Measurements from ENCODE around the gene DIAPH3.

DIAPH3 gene

DNA sequence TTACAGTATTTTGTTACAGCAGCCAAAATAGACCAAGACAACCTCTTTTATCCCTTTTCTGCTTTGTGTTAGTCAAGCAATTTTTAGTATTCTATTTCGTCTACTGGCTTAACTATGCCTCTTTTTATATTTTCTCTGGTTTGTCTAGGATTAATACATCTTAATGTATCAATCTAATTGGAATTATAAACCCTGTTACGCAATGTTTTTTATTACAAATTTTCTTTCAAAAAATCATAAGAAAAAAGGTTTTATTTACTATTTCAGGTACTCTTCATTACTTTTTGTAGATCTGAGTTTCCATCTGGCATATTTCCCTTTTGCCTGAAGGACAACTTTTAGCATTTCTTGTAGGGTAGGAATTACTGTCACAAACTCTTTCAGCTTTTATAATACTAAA, 275.3 kb downstream of the DIAPH3 start:
- TF ChIP-seq, protein P1, sequence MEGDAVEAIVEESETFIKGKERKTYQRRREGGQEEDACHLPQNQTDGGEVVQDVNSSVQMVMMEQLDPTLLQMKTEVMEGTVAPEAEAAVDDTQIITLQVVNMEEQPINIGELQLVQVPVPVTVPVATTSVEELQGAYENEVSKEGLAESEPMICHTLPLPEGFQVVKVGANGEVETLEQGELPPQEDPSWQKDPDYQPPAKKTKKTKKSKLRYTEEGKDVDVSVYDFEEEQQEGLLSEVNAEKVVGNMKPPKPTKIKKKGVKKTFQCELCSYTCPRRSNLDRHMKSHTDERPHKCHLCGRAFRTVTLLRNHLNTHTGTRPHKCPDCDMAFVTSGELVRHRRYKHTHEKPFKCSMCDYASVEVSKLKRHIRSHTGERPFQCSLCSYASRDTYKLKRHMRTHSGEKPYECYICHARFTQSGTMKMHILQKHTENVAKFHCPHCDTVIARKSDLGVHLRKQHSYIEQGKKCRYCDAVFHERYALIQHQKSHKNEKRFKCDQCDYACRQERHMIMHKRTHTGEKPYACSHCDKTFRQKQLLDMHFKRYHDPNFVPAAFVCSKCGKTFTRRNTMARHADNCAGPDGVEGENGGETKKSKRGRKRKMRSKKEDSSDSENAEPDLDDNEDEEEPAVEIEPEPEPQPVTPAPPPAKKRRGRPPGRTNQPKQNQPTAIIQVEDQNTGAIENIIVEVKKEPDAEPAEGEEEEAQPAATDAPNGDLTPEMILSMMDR (IDR thresholded peaks at IDR 0.05; ENCODE audit: extremely low read depth, insufficient read depth, missing control alignments): no peak
- in situ Hi-C loops (cut with MboI; ENCODE audit: low pct_unique_long_range_greater_than_20kb, low sequenced_read_pairs, unreplicated experiment): no loop called here
- DNase-seq (ENCODE audit: low spot score): no peak

DNA sequence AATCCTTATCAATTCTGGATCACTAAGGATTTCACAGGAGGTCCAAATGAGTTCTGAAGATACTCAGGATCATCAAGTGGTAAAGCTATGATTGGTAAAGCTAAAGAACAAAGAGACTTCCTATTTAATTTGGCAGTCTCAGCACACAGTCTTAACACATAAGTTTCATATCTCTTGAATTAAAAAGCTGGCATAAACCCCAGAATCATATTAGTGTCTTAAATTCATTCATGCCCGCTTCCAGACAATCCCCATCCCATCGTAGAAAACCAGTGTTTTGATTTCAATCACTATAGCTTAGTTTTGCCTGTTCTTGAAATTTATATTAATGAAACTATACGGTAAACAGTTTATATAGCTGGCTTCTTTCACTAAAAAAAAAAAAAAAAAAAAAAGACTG, 278.7 kb downstream of the DIAPH3 start:
- no peak for DNase-seq (ENCODE audit: low spot score)
- in situ Hi-C loops (cut with MboI; ENCODE audit: low pct_unique_long_range_greater_than_20kb, low sequenced_read_pairs, unreplicated experiment): no loop called here
- TF ChIP-seq, protein P1 (IDR thresholded peaks at IDR 0.05; ENCODE audit: extremely low read depth, insufficient read depth, missing control alignments): no peak

DNA sequence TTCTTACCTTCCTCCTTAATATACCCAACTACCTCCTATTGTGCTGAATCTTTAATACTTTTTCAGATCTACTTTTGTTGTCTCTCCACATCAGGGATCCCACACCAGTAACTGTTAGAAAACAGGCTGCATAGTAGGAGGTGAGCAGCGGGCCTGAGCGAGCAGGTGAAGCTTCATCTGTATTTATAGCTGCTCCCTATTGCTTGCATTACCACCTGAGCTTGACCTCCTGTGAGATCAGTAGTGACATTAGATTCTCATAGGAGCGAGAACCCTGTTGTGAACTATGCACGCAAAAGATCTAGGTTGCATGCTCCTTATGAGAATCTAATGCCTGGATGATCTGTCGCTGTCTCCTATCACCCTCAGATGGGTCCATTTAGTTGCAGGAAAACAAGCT, 279.8 kb downstream of the DIAPH3 start:
- TF ChIP-seq, protein P1 (IDR thresholded peaks at IDR 0.05; ENCODE audit: extremely low read depth, insufficient read depth, missing control alignments): no peak
- in situ Hi-C loops (cut with MboI; ENCODE audit: low pct_unique_long_range_greater_than_20kb, low sequenced_read_pairs, unreplicated experiment): no loop called here
- no peak for DNase-seq (ENCODE audit: low spot score)

- no peak for DNase-seq (ENCODE audit: low spot score)
- TF ChIP-seq, protein P1 (IDR thresholded peaks at IDR 0.05; ENCODE audit: extremely low read depth, insufficient read depth, missing control alignments): no peak
- in situ Hi-C loops (cut with MboI; ENCODE audit: low pct_unique_long_range_greater_than_20kb, low sequenced_read_pairs, unreplicated experiment): no loop called here
Measured at GRCh38 chr13:59880468-59880867, 283.3 kb downstream of the DIAPH3 start.

DNA sequence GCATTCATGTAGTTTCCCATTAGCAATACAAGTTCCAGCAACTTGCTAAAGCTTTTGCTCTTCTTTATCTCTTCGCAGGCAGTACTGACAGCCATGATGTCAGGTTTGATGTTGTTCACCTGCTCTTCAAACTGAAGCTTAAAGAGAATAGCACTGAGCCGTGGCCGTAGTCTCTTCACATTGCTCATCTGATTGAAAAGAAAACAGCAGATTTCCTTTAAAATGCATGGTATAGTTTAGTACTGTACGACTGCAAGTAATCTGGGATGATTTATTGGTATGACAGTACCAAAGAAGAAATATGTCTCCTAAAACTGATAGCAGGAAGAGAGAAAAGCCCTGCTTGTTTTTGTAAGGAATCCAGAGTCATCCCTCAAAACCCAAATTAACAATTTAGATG, 284.4 kb downstream of the DIAPH3 start:
- DNase-seq (ENCODE audit: low spot score): no peak
- in situ Hi-C loops (cut with MboI; ENCODE audit: low pct_unique_long_range_greater_than_20kb, low sequenced_read_pairs, unreplicated experiment): no loop called here
- TF ChIP-seq, protein P1 (IDR thresholded peaks at IDR 0.05; ENCODE audit: extremely low read depth, insufficient read depth, missing control alignments): no peak

GRCh38 chr13:59877933-59878332, 285.8 kb downstream of the DIAPH3 start:
- in situ Hi-C loops (cut with MboI; ENCODE audit: low pct_unique_long_range_greater_than_20kb, low sequenced_read_pairs, unreplicated experiment): no loop called here
- TF ChIP-seq, protein P1 (IDR thresholded peaks at IDR 0.05; ENCODE audit: extremely low read depth, insufficient read depth, missing control alignments): no peak
- DNase-seq (ENCODE audit: low spot score): no peak

DNA sequence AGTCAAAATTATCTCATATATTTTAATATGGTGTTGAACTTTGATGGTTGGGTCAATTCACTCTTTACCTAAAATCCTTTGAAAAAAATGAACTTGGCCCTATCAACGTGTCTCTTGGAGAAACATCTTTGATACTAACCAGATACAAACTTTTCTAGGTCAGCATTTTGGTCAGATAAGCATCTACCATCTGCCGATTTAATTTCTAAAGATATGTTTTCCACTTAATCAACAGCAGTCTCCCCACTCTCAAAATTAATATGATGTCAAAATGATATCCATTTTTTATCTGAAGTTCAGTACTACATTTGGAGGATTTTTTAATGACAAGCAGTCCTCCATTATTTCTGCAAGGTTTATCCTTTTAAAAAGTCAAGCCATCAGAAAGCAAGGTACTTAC, 288.8 kb downstream of the DIAPH3 start:
- TF ChIP-seq, protein P1 (IDR thresholded peaks at IDR 0.05; ENCODE audit: extremely low read depth, insufficient read depth, missing control alignments): no peak
- no peak for DNase-seq (ENCODE audit: low spot score)
- in situ Hi-C loops (cut with MboI; ENCODE audit: low pct_unique_long_range_greater_than_20kb, low sequenced_read_pairs, unreplicated experiment): no loop called here

All from GM13977 (cell line).